Measurements from ENCODE around the gene SMYD2.

DNA sequence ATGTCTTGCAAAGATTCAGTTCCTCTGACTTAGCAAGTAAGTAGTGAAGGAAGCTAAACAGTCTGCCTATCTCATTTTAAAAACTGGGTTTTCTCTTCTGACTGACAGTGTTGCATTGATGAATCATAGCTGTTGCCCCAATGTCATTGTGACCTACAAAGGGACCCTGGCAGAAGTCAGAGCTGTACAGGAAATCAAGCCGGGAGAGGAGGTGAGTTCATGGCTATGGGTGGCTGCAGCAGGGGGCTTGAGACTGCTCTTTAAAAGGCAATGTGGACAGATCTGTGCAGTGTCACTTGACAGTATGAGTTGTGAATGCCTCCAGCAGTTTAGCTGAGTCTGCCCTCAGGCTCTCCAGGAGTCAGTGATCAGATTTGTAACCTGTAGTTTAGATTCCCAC lies 46.6 kb downstream of the SMYD2 start:
- no peak for TF ChIP-seq POLR2A (IDR thresholded peaks at IDR 0.05; ENCODE audit: low read length)
- TF ChIP-seq GATA1 (IDR thresholded peaks at IDR 0.05; ENCODE audit: low read depth, low read length), result no peak
